Stimulated activated CD4-positive, alpha-beta T cell treated with anti-CD3 and anti-CD28 coated beads, Interleukin-1b, Interleukin-23, amount 100 ng/mL, for 1 hour (primary cell): ENCODE data around the gene APOBEC3G.
"Not testable (repeated sequence)": the region's sequence is repeated elsewhere in the genome, so short reads cannot be mapped to it uniquely, and the experiment has no call there.

Source experiments
- DNase-seq, 2 donors: peaks; one replicate each; pipeline ENCODE4 v3.0.0-alpha.2; 2020; ENCODE audit warnings: low read depth in 2 of 2

The APOBEC3G gene

GRCh38 chr22:39066442-39067276 lies 10.4 kb upstream of the APOBEC3G start:
- not testable (repeated sequence) for DNase-seq

- no peak for DNase-seq
Measured at GRCh38 chr22:39068033-39068785, 8.9 kb upstream of the APOBEC3G start.

- DNase-seq = no peak
Measured at GRCh38 chr22:39070186-39070585, 6.9 kb upstream of the APOBEC3G start.

- not testable (repeated sequence) for DNase-seq
Measured at GRCh38 chr22:39072581-39072981, 4.5 kb upstream of the APOBEC3G start.

GRCh38 chr22:39073981-39074380 lies 3.1 kb upstream of the APOBEC3G start:
- DNase-seq = no peak

GRCh38 chr22:39076155-39077025 lies 685 bp upstream of the APOBEC3G start:
- not testable (repeated sequence) for DNase-seq

- DNase-seq = not testable (repeated sequence)
Measured at GRCh38 chr22:39077912-39078311, 837 bp downstream of the APOBEC3G start.

- no peak for DNase-seq
Measured at GRCh38 chr22:39078329-39078728, 1.3 kb downstream of the APOBEC3G start.

- DNase-seq = not testable (repeated sequence)
Measured at GRCh38 chr22:39079054-39079637, 2.1 kb downstream of the APOBEC3G start.

- DNase-seq = no peak
Measured at GRCh38 chr22:39080052-39080762, 3.1 kb downstream of the APOBEC3G start.

GRCh38 chr22:39081016-39081415 lies 3.9 kb downstream of the APOBEC3G start:
- DNase-seq = no peak

- no peak for DNase-seq
Measured at GRCh38 chr22:39081598-39081997, 4.5 kb downstream of the APOBEC3G start.

- no peak for DNase-seq
Measured at GRCh38 chr22:39083212-39084165, 6.4 kb downstream of the APOBEC3G start.

GRCh38 chr22:39084666-39085065 lies 7.6 kb downstream of the APOBEC3G start:
- no peak for DNase-seq

GRCh38 chr22:39087098-39087497 lies 10.0 kb downstream of the APOBEC3G start:
- no peak for DNase-seq

- DNase-seq = no peak
Measured at GRCh38 chr22:39087881-39088684, 11.0 kb downstream of the APOBEC3G start.

- DNase-seq = no peak
Measured at GRCh38 chr22:39088685-39089032, 11.6 kb downstream of the APOBEC3G start.

GRCh38 chr22:39089928-39090327 lies 12.9 kb downstream of the APOBEC3G start:
- DNase-seq = no peak
